ENCODE measurements around the gene SLC6A6. TPM values are rescaled to one million over a fixed set of nuclear protein-coding genes. Genes with fewer than 3 reads are reported as not detected.

Gene SLC6A6
- total RNA-seq, 1 donor from 2014 or later: 24.2 TPM

GRCh38 chr3:14391033-14391432 is 11.4 kb upstream of the SLC6A6 start:
- no peak overlapping the region for H2AFZ ChIP-seq (ENCODE audit: low read depth, low read length)
- H3K79me2 ChIP-seq (ENCODE audit: insufficient read depth, low read length): no peaks in the 10 kb centered on the region
- no peaks in the 10 kb centered on the region for H4K20me1 ChIP-seq (ENCODE audit: insufficient read depth, low read length)
- peak; percentile 71 for DNase-seq (ENCODE audit: low read depth)
- H3K27ac ChIP-seq (ENCODE audit: low read depth, low read length): no peak overlapping the region
- no peaks in the 10 kb centered on the region for H3K4me1 ChIP-seq (ENCODE audit: insufficient read depth, low read length)
- H3K27me3 Mint-ChIP-seq (ENCODE audit: low read depth, unreplicated experiment): peaks cover 17% of the 10 kb centered on the region
- H3K9me3 Mint-ChIP-seq (ENCODE audit: unreplicated experiment): no peaks in the 10 kb centered on the region
- no peak overlapping the region for H3K4me3 Mint-ChIP-seq (ENCODE audit: unreplicated experiment)
- H3K4me3 ChIP-seq (ENCODE audit: insufficient read depth, low read depth, low read length): no peak overlapping the region
- peaks cover 9% of the 10 kb centered on the region for H3K27me3 ChIP-seq (ENCODE audit: insufficient read depth, low read length)
- H3K4me2 ChIP-seq (ENCODE audit: low read length): no peak overlapping the region
- peak overlapping the region; percentile 16 for H3K9ac ChIP-seq (ENCODE audit: low read length)
- peaks cover 7% of the 10 kb centered on the region for H3K4me1 Mint-ChIP-seq (ENCODE audit: low read depth, unreplicated experiment)
- H3K36me3 Mint-ChIP-seq (ENCODE audit: low read depth, unreplicated experiment): no peaks in the 10 kb centered on the region
- H3K9me3 ChIP-seq (ENCODE audit: insufficient read depth, low read depth, low read length): no peaks in the 10 kb centered on the region
- TF ChIP-seq, protein P1, sequence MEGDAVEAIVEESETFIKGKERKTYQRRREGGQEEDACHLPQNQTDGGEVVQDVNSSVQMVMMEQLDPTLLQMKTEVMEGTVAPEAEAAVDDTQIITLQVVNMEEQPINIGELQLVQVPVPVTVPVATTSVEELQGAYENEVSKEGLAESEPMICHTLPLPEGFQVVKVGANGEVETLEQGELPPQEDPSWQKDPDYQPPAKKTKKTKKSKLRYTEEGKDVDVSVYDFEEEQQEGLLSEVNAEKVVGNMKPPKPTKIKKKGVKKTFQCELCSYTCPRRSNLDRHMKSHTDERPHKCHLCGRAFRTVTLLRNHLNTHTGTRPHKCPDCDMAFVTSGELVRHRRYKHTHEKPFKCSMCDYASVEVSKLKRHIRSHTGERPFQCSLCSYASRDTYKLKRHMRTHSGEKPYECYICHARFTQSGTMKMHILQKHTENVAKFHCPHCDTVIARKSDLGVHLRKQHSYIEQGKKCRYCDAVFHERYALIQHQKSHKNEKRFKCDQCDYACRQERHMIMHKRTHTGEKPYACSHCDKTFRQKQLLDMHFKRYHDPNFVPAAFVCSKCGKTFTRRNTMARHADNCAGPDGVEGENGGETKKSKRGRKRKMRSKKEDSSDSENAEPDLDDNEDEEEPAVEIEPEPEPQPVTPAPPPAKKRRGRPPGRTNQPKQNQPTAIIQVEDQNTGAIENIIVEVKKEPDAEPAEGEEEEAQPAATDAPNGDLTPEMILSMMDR (IDR thresholded peaks at IDR 0.05; ENCODE audit: insufficient read depth, low read depth, low read length): no peak
- TF ChIP-seq EZH2 (IDR thresholded peaks at IDR 0.05; ENCODE audit: insufficient read depth, low read length): no peak
- H3K36me3 ChIP-seq (ENCODE audit: insufficient read depth, low read length): no peaks in the 10 kb centered on the region
- H3K27ac Mint-ChIP-seq (ENCODE audit: unreplicated experiment): no peak overlapping the region
- FAIRE-seq: no peak

DNA sequence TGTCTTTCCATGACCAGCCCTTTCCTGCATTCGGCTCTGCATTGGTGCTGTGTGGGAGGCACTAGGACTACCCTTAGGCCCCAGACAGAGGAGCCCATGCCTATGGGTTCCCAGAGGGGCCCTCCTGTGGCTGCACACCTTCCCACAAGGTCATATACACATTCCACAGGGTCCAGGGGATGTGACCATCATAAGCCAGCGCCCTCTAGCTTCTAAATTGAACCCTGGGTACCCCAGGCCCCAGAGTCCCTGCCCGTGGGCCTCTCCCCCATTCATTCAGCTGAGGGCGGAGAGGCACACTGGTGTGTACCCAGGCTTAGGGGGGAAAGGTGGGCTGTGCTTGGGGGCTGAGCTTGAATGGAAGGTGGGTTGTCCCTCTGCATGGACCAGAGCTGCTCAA is 10.2 kb upstream of the SLC6A6 start:
- no peak for FAIRE-seq
- Mint-ChIP-seq H3K27me3 (ENCODE audit: low read depth, unreplicated experiment) (peaks cover 14% of the 10 kb centered on the region), H3K4me3 (ENCODE audit: unreplicated experiment) (no peak overlapping the region), H3K36me3 (ENCODE audit: low read depth, unreplicated experiment) (no peaks in the 10 kb centered on the region), H3K9me3 (ENCODE audit: unreplicated experiment) (no peaks in the 10 kb centered on the region), H3K4me1 (ENCODE audit: low read depth, unreplicated experiment) (peaks cover 7% of the 10 kb centered on the region), H3K27ac (ENCODE audit: unreplicated experiment) (no peak overlapping the region)
- Histone ChIP-seq H4K20me1 (ENCODE audit: insufficient read depth, low read length) (no peaks in the 10 kb centered on the region), H3K36me3 (ENCODE audit: insufficient read depth, low read length) (no peaks in the 10 kb centered on the region), H3K27me3 (ENCODE audit: insufficient read depth, low read length) (peaks cover 8% of the 10 kb centered on the region), H3K4me2 (ENCODE audit: low read length) (no peak overlapping the region), H3K9ac (ENCODE audit: low read length) (no peak overlapping the region), H3K9me3 (ENCODE audit: insufficient read depth, low read depth, low read length) (no peaks in the 10 kb centered on the region), H3K4me1 (ENCODE audit: insufficient read depth, low read length) (no peaks in the 10 kb centered on the region), H3K27ac (ENCODE audit: low read depth, low read length) (no peak overlapping the region), H3K79me2 (ENCODE audit: insufficient read depth, low read length) (no peaks in the 10 kb centered on the region), H2AFZ (ENCODE audit: low read depth, low read length) (no peak overlapping the region), H3K4me3 (ENCODE audit: insufficient read depth, low read depth, low read length) (no peak overlapping the region)
- no peak for DNase-seq (ENCODE audit: low read depth)
- TF ChIP-seq EZH2 (IDR thresholded peaks at IDR 0.05; ENCODE audit: insufficient read depth, low read length): no peak
- TF ChIP-seq, protein P1 (IDR thresholded peaks at IDR 0.05; ENCODE audit: insufficient read depth, low read depth, low read length): no peak

DNA sequence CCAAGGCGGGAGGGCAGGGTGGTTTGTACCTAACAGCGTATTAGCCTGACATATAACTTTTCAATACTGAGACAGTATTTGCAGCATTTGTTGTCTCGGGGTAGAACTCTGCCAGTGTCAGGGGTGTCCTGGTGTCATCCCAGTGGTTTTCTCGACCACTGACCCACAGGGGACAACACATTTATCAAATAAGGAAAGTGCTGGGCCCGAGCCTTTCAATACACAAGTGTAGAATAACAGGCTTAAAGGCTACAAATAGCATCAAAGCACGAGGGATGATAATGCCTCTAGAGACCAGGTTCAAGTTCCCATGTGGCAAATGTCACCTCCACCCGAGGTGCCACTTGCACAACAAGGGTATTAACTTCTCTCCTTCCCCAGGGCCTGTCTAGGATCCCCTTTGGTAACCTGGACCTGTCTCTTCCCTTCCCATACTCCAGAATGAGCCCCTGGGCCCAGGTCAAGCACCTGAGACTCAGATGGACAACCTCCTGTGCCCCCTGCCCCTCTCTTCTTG is 9.5 kb upstream of the SLC6A6 start:
- Histone ChIP-seq H3K36me3 (ENCODE audit: insufficient read depth, low read length) (no peaks in the 10 kb centered on the region), H3K9me3 (ENCODE audit: insufficient read depth, low read depth, low read length) (no peaks in the 10 kb centered on the region), H3K27ac (ENCODE audit: low read depth, low read length) (no peak overlapping the region), H3K4me1 (ENCODE audit: insufficient read depth, low read length) (no peaks in the 10 kb centered on the region), H3K4me3 (ENCODE audit: insufficient read depth, low read depth, low read length) (no peak overlapping the region), H3K4me2 (ENCODE audit: low read length) (no peak overlapping the region), H3K9ac (ENCODE audit: low read length) (no peak overlapping the region), H3K27me3 (ENCODE audit: insufficient read depth, low read length) (peaks cover 8% of the 10 kb centered on the region), H4K20me1 (ENCODE audit: insufficient read depth, low read length) (no peaks in the 10 kb centered on the region), H3K79me2 (ENCODE audit: insufficient read depth, low read length) (no peaks in the 10 kb centered on the region), H2AFZ (ENCODE audit: low read depth, low read length) (no peak overlapping the region)
- Mint-ChIP-seq H3K4me1 (ENCODE audit: low read depth, unreplicated experiment) (peaks cover 7% of the 10 kb centered on the region), H3K9me3 (ENCODE audit: unreplicated experiment) (no peaks in the 10 kb centered on the region), H3K27me3 (ENCODE audit: low read depth, unreplicated experiment) (peaks cover 13% of the 10 kb centered on the region), H3K4me3 (ENCODE audit: unreplicated experiment) (no peak overlapping the region), H3K27ac (ENCODE audit: unreplicated experiment) (no peak overlapping the region), H3K36me3 (ENCODE audit: low read depth, unreplicated experiment) (no peaks in the 10 kb centered on the region)
- no peak for TF ChIP-seq EZH2 (IDR thresholded peaks at IDR 0.05; ENCODE audit: insufficient read depth, low read length)
- TF ChIP-seq, protein P1 (IDR thresholded peaks at IDR 0.05; ENCODE audit: insufficient read depth, low read depth, low read length): no peak
- FAIRE-seq: no peak
- no peak for DNase-seq (ENCODE audit: low read depth)

Data from astrocyte (in vitro differentiated cells and primary cell).